ENCODE data around the gene SLC24A2. TPM values are rescaled to one million over a fixed set of nuclear protein-coding genes. Genes with fewer than 3 reads are reported as not detected.

SLC24A2 gene
- total RNA-seq, 2 donors from 2014 or later, result not detected

DNA sequence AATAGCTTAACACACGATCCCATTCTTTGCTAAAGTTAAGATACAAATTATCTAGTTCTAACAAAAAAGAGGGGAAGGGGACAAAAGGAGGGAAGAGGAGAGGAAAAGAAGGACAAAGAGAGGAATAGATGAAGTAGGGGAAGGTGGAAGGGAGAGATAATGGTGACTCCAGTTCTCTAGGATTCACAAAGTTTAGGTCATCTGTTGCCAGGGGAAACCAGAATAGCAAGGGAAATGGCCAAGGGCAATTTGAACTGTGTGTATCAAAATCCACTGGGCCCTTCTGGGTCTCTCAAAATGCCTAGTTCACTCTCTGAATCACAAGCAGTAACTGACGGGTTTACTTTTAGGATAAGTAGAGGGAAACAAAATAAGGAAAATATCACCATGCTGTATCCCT is 7.6 kb downstream of the SLC24A2 start:
- TF ChIP-seq, protein P1, sequence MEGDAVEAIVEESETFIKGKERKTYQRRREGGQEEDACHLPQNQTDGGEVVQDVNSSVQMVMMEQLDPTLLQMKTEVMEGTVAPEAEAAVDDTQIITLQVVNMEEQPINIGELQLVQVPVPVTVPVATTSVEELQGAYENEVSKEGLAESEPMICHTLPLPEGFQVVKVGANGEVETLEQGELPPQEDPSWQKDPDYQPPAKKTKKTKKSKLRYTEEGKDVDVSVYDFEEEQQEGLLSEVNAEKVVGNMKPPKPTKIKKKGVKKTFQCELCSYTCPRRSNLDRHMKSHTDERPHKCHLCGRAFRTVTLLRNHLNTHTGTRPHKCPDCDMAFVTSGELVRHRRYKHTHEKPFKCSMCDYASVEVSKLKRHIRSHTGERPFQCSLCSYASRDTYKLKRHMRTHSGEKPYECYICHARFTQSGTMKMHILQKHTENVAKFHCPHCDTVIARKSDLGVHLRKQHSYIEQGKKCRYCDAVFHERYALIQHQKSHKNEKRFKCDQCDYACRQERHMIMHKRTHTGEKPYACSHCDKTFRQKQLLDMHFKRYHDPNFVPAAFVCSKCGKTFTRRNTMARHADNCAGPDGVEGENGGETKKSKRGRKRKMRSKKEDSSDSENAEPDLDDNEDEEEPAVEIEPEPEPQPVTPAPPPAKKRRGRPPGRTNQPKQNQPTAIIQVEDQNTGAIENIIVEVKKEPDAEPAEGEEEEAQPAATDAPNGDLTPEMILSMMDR (IDR thresholded peaks at IDR 0.05), result no peak
- Histone ChIP-seq H3K27ac (no peak overlapping the region), H3K9me3 (no peaks in the 10 kb centered on the region), H3K4me1 (no peaks in the 10 kb centered on the region), H3K27me3 (no peaks in the 10 kb centered on the region), H3K4me3 (no peak overlapping the region), H3K36me3 (no peaks in the 10 kb centered on the region)
- no peak for DNase-seq (ENCODE audit: low spot score)

DNA sequence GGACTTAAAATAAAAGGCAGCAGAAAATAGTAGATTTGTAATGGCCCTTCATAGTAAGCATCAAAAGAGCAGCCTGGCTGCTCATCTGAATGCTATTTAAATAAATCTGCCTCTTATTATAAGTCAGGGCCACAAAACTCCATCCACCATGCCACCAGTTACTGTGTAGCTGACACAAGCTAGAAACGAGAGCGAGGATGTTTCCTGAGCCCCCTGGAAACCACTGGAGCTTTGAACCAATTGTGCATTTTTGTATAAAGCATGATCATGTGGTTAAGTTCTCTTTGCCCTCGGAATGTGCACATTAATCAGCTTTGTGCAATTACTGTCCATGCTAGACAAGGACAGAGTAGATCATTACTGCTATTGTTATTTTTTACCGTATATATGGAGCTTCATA is 17.4 kb downstream of the SLC24A2 start:
- Histone ChIP-seq H3K9me3 (no peaks in the 10 kb centered on the region), H3K27me3 (no peaks in the 10 kb centered on the region), H3K27ac (no peak overlapping the region), H3K4me1 (no peaks in the 10 kb centered on the region), H3K4me3 (no peak overlapping the region), H3K36me3 (no peaks in the 10 kb centered on the region)
- no peak for DNase-seq (ENCODE audit: low spot score)
- TF ChIP-seq, protein P1 (IDR thresholded peaks at IDR 0.05), result no peak

DNA sequence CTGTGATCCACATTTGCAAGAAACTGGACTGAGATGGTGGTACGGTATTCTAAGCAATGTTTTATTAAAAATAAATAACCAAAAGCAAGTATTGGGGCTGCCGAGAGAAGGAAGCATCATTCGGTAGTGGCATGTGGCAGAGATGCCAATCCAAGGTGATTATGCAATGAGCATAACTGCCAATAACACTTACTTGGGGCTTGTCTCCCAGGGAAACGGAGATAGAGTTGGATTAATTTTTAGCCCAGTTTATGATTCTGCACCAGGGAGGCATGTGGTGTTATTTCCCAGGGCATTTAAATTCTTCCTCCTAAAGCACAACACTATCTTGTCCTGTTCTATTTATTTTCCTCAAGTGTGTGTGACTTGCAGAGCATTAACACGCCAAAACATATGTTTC is 17.9 kb downstream of the SLC24A2 start:
- H3K36me3 ChIP-seq, result no peaks in the 10 kb centered on the region
- no peaks in the 10 kb centered on the region for H3K27me3 ChIP-seq
- DNase-seq (ENCODE audit: low spot score), result no peak
- no peak overlapping the region for H3K27ac ChIP-seq
- no peaks in the 10 kb centered on the region for H3K4me1 ChIP-seq
- TF ChIP-seq, protein P1 (IDR thresholded peaks at IDR 0.05), result no peak
- H3K9me3 ChIP-seq, result no peaks in the 10 kb centered on the region
- H3K4me3 ChIP-seq, result no peak overlapping the region

DNA sequence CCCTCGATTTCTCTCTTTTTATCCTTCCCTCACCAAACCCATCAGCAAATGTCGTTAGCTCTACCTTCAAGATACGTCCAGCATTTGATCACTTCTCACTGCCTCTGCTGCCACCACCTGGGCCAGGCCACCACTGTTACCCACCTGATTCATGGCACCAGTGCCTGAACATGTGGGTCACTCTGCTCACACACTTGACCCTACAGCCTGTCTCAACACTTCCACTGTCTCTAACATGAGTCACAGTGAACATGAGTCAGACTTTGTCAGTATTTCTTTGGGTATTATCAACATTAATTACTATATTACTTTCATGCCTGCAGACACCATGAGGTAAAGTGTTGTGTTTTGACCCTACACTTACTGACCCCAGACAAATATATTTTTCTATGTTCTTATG is 19.6 kb downstream of the SLC24A2 start:
- Histone ChIP-seq H3K4me3 (no peak overlapping the region), H3K27ac (no peak overlapping the region), H3K4me1 (no peaks in the 10 kb centered on the region), H3K36me3 (no peaks in the 10 kb centered on the region), H3K27me3 (no peaks in the 10 kb centered on the region), H3K9me3 (peaks cover 0 to 9% of the 10 kb centered on the region in 2 donors)
- DNase-seq (ENCODE audit: low spot score), result no peak
- TF ChIP-seq, protein P1 (IDR thresholded peaks at IDR 0.05), result no peak

DNA sequence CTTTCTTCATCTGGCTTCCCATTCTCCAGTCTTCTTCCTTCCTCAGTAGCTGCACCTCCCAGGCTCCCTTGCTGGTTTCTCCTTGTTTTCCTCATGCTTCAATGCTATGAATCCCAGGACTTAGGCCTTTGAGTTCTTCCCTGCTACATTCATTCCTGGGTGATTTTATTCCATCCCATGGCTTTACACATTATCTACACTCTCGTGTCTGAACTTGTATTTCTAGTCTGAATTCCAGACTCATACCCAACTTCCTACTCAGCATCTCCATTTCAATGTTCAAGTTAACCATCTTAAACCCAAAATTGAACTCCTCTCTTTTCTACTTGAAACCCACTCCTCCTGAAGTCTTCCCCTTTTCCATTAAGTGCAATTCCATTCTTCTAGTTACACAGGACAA is 20.0 kb downstream of the SLC24A2 start:
- Histone ChIP-seq H3K36me3 (no peaks in the 10 kb centered on the region), H3K9me3 (peaks cover 0 to 9% of the 10 kb centered on the region in 2 donors), H3K4me1 (no peaks in the 10 kb centered on the region), H3K4me3 (no peak overlapping the region), H3K27ac (no peak overlapping the region), H3K27me3 (no peaks in the 10 kb centered on the region)
- TF ChIP-seq, protein P1 (IDR thresholded peaks at IDR 0.05), result no peak
- DNase-seq (ENCODE audit: low spot score), result no peak

DNA sequence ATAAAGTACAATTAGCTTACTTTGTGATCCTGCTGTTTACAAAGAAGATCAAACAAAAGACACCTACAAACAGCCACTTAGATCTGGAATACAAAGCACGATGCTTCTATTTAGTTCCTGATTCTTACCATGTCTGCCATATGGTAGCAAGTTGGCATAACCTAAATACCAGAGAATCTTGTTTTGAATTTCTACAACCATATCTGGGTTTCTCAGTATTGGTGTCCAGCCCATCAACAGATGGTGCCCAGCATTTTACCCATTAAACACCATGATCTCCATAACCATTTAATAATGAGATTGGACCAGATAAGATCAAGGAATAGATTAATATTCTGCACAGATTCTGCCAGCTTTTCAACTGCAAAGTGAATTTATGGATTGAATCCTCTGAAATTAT is 29.8 kb downstream of the SLC24A2 start:
- TF ChIP-seq, protein P1 (IDR thresholded peaks at IDR 0.05), result no peak
- H3K36me3 ChIP-seq, result no peaks in the 10 kb centered on the region
- H3K4me1 ChIP-seq, result no peaks in the 10 kb centered on the region
- H3K27ac ChIP-seq, result no peak overlapping the region
- no peak for DNase-seq (ENCODE audit: low spot score)
- H3K4me3 ChIP-seq, result no peak overlapping the region
- H3K9me3 ChIP-seq, result no peaks in the 10 kb centered on the region
- H3K27me3 ChIP-seq, result no peaks in the 10 kb centered on the region

Data from right atrium auricular region (tissue), 2 donors.